GM19099 (cell line): ENCODE data around the gene STK39.

Source experiments
- POLR2A ChIP-seq: IDR thresholded peaks from 3 replicates; pipeline ENCODE4 v1.6.1; 2011; ENCODE audit warnings: low read depth; ENCODE audit not compliant: insufficient read length; ENCODE audit errors: extremely low read depth

Gene STK39

DNA sequence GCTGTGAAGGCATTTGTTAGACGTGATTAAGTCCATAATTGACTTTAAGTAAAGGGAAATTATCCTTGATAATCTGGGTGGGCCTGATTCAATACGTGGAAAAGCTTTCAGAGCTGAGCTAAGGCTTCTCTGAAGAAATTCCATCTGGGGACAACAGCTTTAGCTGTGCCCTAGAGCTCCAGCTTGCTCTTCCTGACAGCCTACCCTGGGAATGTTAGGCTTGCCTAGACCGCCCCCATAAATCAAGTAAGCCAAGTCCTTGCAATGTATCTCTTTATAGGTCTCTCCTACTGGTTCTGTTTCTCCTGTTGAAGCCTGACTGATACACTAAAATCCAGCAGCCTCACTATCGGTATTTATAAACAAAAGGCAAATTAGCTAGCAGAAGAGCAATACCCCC lies 160.0 kb downstream of the STK39 start:
- TF ChIP-seq POLR2A = no peak

DNA sequence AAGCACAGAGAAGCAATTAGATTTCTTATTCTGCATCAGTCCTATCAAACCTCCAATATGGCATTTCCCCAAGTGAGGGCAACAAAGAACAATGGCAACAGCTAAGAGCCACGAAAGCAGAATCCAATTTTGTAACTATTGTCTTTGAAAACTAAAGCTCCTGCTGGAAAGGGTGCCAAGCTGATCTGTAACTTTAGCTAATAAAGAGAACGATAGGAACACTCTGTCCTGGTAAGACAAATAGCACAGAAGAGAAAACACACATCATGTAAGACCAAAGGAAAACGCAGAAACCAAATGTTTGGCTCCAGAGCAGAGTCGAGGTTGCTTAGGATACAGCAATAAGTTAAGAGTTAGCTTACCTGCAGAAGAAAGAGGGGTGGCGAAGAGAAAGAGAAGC lies 160.5 kb downstream of the STK39 start:
- TF ChIP-seq POLR2A = no peak

GRCh38 chr2:168085801-168086361 lies 161.5 kb downstream of the STK39 start:
- no peak for TF ChIP-seq POLR2A

GRCh38 chr2:168084288-168084687 lies 163.1 kb downstream of the STK39 start:
- TF ChIP-seq POLR2A = no peak

DNA sequence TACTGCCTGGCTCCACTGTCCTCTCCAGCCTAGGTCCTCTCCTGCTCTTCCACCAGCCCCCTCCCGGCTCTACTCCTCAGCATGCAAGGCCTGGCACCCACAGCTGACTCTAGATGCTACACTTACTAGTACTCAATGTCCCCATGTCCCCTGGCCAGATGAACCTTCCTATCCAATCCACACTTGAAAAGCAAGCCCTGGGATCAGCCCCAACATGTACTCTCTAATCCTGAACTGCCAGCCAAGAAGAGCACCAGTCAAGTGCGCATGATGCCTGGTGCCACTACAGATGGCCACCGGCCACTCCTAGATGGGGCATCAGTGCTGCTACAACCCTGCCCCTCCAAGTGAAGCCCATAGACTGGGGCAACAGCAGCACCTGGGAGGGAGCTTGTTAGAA lies 168.2 kb downstream of the STK39 start:
- TF ChIP-seq POLR2A = no peak

- no peak for TF ChIP-seq POLR2A
Observed at GRCh38 chr2:168076731-168077130, 170.7 kb downstream of the STK39 start.

DNA sequence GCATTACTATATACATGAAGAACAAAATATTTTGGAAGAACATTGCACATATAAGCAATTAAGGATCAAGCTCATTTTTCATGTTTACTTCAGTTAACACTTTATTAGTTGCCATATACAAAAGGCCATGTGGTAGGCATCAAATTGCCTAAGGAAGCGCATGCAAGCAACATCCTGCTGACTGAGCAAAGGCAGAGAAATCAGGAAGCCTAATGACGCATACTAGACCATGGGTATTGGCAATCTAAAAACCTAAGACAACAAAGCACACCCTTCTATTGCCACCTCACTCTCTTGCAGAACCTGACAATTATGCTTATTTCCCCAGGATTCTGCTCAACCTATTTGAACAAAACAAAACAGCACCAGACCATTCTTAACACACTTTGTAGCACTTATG lies 171.9 kb downstream of the STK39 start:
- TF ChIP-seq POLR2A = no peak

DNA sequence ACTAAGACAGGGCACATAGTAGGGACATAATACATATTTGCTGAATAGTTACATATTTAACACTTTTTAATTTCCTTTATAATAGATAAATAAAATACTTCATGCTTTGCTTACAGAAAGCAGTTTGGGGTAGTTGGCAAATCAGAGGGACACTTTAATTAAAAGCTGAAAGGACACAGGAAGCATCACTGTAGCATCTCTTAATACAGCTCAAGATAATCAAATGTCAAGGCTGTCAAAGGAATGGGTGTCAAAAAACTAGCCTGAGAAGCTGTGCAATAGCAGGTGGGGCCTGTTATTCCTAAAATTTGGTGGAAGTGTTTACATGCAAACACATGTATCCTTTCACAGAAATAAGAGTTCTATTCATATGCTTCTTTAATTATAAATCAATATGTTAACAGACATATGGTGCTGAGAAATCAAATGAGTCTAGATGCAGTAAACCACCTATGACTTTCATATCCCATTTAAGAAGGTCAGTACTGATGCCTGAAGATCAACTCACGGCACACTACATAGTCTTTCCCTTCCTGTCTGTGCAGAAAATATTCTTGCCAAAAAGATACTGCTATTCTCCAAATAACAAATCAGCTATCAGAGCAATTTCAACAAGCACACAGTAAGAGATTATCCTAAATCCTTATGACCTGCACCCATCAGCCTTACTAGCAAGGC lies 174.6 kb downstream of the STK39 start:
- no peak for TF ChIP-seq POLR2A

DNA sequence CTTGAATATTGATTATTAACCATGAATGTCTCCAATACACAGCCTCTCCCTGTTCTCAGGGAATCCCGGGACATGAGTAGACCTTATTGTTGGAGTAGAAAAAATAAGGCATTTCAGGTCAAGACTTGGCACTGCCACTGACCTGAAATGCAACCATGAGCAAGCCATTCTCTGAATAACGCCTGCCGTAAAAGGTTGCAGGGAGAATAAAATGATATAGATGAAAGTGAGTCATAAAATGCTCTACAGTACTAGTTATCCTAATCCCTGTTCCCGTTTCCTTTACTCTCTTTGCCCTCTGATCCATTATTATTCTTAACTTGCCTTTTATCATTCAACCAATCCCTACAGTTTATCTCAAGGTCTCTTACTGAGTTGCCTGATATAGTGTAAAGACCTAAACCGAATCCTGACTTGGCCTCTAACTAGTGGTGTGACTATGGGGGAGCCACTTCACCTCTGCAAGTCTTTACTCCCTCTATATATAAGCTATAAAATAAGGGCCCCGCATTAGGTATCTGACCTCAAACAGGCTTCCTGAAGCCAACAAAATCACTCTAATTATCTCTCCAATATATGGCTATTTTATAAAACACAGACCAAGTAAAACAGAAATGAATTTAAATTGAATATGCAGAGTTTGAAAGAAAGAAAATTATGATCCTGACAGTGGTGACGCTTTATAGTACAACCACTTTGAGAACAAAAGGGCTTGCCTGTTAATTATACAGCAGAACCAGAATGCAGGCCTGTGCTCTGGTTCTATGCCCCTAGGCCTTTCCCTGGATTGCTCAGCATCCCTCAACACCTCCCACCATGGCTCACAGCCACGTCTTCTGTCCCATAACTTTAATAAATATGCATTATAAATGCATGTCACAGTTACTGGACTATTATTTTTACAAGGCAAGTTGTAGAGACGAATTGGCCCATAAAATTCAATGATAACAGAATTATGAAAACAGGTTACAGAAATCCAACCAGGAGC lies 183.1 kb downstream of the STK39 start:
- no peak for TF ChIP-seq POLR2A

- TF ChIP-seq POLR2A = no peak
Observed at GRCh38 chr2:168062936-168063335, 184.5 kb downstream of the STK39 start.

DNA sequence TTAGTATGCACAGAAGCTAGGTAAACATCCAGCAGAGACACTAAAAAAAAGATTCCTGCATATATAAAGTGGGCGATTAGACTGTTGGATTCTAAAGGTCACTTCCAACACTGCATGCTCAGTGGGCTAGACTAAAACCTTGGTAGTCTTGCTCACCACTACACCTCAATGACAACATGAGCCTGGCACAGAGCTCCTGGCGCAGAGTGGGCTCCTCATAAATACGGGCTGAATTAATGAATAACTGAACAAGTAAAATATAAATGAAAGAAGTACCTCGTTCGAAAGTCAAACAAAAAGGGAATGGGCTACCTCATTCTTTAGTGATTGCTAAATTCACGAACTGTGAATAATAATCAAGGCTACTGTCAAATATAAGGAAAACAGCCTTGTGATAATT lies 185.3 kb downstream of the STK39 start:
- no peak for TF ChIP-seq POLR2A

DNA sequence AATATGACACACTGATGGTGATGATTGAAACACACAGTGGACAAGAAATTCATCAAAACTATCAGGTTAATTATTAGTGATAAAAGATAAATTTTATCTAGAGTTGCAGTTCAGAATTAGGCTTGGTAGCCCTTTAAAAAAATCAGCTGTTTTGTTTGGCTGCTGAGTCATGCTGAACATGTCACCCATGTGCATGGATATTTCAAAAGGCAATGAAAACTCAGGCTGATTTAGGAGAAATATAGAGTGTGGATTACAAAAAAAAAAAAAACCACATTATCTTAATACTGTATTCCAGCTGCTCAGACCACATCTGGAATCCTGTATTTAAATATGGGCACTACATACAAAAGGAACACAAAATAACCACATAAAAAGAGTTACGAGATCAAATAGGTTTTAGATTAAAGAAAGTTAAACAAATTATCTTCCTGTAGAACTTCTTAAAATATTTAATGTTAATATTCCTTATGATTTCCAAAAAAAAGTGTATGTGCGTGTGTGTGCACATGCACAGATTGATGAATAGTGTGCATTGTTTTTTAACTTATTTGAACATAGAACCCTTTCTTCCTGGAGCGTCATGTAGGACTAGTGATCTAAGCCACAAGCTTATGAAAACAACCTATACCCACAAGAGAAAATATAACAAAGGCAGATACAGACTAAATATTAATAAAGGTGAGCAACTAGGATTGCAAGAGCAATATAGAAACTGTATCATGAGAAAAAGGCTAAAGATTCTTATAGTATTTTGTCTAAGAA lies 186.2 kb downstream of the STK39 start:
- TF ChIP-seq POLR2A = no peak

- no peak for TF ChIP-seq POLR2A
Observed at GRCh38 chr2:168059758-168060157, 187.6 kb downstream of the STK39 start.

DNA sequence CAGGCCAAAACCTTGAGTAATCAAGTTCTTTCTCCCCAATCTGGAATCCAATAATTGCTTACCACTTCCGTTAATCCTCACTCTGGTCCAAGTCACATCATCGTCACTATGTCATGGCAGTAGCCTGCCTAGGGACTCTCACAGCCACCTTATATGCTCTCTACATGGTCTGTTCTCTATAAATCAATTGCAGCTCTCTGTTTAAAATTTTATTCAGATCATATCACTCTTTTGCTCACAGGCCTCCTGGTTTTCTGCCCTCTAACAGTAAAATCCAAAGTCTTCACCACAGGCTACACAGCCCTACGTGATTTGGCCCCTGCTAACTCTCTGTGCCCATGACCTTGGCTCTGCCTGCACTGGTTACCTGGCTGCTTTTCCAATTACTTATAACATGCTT lies 188.7 kb downstream of the STK39 start:
- TF ChIP-seq POLR2A = no peak

- TF ChIP-seq POLR2A = no peak
Observed at GRCh38 chr2:168056242-168056787, 191.1 kb downstream of the STK39 start.
